ENCODE results near the gene JMJD8. TPM values are rescaled to one million over a fixed set of nuclear protein-coding genes. Genes with fewer than 3 reads are reported as not detected.

Gene JMJD8
- total and polyA plus RNA-seq, 9 donors, result 10.2 to 73.9 (median 56.8) TPM

DNA sequence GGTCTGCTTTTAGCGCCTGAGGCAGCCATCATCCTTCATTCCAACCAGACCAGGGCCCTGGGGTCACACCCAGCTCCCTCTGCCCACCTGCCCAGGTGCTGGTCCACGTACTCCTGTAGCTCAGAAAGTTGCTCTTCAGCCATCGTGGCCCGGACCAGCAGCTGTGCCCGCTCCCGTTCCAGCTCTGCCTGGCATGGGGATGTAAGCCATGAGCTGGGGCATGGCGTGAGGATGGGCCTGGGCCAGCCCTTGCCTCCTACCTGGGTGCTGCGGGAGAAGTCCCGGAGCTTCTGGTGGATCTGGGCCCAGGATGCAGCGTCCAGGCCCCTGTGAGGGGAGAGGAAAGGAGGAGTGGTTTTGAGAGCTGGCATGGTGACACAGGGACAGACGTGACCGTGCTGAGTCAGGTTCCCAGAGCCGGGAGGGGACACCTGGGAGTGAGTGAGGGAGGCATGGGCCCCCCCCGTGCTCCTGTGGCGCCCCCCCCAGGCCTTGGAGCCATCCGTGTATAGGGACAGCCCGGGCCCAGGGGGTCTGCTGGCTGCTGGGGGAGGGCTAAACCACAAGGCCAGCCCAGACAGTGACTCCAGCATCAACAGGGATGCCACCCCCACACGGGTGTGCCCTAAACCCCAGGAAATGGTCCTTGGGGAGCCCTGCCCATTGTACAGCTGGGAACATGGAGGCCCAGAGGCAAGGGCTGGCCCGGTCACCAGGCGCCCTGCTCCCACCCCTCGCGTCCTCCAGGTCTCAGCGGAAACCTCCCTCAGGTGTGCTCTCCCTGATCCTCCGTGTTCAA, 38.9 kb upstream of the JMJD8 start:
- intact Hi-C loops (cut with DNase I), result no loop called here
- Histone ChIP-seq H3K9me3 (no peaks in the 10 kb centered on the region), H3K27ac (no peak overlapping the region), H3K4me1 (ENCODE audit: insufficient read depth) (peaks cover 20% of the 10 kb centered on the region), H3K27me3 (peaks cover 14% of the 10 kb centered on the region), H3K36me3 (no peaks in the 10 kb centered on the region), H3K4me3 (no peak overlapping the region)
- TF ChIP-seq POLR2A (IDR thresholded peaks at IDR 0.05), result no peak
- TF ChIP-seq, protein P1, sequence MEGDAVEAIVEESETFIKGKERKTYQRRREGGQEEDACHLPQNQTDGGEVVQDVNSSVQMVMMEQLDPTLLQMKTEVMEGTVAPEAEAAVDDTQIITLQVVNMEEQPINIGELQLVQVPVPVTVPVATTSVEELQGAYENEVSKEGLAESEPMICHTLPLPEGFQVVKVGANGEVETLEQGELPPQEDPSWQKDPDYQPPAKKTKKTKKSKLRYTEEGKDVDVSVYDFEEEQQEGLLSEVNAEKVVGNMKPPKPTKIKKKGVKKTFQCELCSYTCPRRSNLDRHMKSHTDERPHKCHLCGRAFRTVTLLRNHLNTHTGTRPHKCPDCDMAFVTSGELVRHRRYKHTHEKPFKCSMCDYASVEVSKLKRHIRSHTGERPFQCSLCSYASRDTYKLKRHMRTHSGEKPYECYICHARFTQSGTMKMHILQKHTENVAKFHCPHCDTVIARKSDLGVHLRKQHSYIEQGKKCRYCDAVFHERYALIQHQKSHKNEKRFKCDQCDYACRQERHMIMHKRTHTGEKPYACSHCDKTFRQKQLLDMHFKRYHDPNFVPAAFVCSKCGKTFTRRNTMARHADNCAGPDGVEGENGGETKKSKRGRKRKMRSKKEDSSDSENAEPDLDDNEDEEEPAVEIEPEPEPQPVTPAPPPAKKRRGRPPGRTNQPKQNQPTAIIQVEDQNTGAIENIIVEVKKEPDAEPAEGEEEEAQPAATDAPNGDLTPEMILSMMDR (IDR thresholded peaks at IDR 0.05), result no peak
- no peak for TF ChIP-seq EP300 (IDR thresholded peaks at IDR 0.05)
- WGBS, 3 donors, result 80 to 84% (median 84%) methylated on average over 23 to 24 of the region's 24 CpGs
- no peak for DNase-seq

DNA sequence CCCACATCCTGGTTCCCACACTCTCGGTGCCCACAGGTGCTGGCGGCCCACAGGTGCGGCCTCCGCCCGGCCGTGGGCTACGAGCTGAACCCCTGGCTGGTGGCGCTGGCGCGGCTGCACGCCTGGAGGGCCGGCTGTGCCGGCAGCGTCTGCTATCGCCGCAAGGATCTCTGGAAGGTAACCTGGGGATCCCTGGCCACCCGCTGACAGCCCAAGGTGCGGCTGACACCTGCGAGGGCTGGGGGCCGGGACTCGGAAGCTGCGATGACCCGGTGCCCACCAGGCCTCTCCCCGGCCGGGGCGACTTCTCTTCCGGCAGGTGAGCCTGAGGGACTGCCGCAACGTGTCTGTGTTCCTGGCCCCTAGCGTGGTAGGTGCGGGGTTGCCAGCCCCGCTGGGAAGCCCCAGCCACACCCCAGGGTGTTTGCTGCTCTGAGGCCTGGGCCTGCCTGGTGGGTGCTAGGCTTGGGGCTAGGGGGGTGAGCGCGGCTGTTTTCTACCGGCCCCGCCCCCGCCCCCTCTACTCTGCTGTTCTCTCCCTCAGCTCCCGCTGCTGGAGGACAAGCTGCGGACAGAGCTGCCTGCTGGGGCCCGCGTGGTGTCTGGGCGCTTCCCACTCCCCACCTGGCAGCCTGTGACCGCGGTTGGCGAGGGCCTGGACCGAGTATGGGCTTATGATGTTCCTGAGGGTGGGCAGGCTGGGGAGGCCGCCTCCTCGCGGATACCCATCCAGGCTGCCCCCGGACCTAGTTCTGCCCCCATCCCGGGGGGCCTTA, 37.8 kb upstream of the JMJD8 start:
- TF ChIP-seq POLR2A (IDR thresholded peaks at IDR 0.05), result no peak
- TF ChIP-seq, protein P1 (IDR thresholded peaks at IDR 0.05), result no peak
- no peak for TF ChIP-seq EP300 (IDR thresholded peaks at IDR 0.05)
- H3K27ac ChIP-seq, result peak overlapping the region in 1 of 2 donors; percentile 86
- 79 to 81% (median 80%) methylated on average over 40 to 51 of the region's 51 CpGs for WGBS, 3 donors
- intact Hi-C loops (cut with DNase I), result no loop called here
- no peaks in the 10 kb centered on the region for H3K9me3 ChIP-seq
- no peak for DNase-seq
- H3K4me1 ChIP-seq (ENCODE audit: insufficient read depth), result peaks cover 13% of the 10 kb centered on the region
- H3K27me3 ChIP-seq, result peaks cover 4% of the 10 kb centered on the region
- H3K36me3 ChIP-seq, result no peaks in the 10 kb centered on the region
- H3K4me3 ChIP-seq, result peak overlapping the region; percentile 47

DNA sequence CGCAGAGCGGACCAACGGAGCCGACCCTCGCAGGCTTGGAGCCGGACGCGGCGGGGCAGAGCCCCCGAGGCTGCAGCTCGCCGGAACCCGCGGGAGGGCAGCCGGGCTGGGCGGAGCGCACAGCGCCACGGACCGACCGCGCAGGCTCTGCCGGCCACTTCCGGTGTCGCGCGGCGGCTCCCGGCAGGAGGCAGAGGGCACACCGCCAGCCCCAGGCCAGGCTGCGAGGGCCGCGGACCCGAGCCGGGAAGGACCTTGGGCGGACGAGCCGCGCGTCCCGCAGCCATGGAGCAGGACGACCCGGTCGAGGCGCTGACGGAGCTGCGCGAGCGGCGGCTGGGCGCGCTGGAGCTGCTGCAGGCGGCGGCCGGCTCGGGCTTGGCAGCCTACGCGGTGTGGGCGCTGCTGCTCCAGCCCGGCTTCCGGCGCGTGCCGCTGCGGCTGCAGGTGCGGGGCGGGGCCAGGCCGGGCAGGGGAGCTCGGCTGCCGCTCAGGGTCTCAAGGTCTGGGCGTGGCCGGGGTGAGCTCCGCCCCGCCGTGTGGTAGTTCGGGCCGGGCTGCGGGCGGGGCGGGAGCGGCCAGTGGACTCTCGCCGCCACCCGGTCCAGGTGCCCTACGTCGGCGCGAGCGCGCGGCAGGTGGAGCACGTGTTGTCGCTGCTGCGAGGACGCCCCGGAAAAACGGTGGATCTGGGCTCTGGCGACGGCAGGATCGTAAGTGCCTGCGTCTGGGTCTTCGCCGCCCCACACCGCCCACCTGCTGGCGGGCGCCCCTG, 37.0 kb upstream of the JMJD8 start, which contains the start of gene ANTKMT:
Gene ANTKMT (plus strand): TSS at position 157 of the 775 bp plus-strand sequence. CDS start 129 bp downstream, at position 286.
- Histone ChIP-seq H3K9me3 (no peaks in the 10 kb centered on the region), H3K27ac (peak within 1 kb of the TSS; percentile 60 to 86), H3K27me3 (peaks cover 2% of the 10 kb centered on the region), H3K36me3 (no peaks in the 10 kb centered on the region), H3K4me3 (peak within 1 kb of the TSS; percentile 47), H3K4me1 (ENCODE audit: insufficient read depth) (peaks cover 16% of the 10 kb centered on the region)
- WGBS, 3 donors, result 5 to 11% (median 7%) methylated on average over 60 to 106 of the region's 106 CpGs
- peak; percentile 42 for TF ChIP-seq POLR2A (IDR thresholded peaks at IDR 0.05)
- TF ChIP-seq, protein P1 (IDR thresholded peaks at IDR 0.05), result peak in 2 of 3 donors; percentile 46 to 55
- TF ChIP-seq EP300 (IDR thresholded peaks at IDR 0.05), result no peak
- DNase-seq, result peak; percentile 75 to 87 (median 81)
- intact Hi-C loops (cut with DNase I), result no loop called here

DNA sequence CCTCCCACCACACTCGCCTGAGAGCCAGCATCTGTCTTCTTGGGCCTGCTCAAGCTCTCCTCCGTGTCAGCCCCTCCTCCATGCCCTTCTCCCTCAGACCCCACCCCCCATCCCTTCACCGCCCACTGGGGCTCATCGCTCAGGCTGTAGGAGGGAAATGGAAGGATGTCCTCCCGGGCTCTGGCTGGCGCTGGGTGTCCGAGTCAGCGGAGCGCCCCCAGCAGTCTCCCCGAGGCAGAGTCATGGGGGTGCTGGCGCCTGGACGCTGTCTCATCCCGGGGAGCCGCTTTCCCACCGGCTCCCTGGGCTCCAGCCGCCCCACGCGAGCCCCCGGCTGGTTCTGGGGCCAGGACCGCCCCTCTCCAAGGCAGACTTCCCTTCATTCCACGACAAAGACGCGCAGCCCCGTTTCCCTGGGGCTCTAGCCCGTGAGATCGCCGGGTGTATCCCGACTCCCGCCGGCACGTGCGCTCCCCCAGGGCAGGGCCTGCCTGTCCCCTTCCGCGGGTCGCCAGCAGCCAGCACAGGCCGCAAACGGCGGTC, 36.4 kb upstream of the JMJD8 start:
- Histone ChIP-seq H3K27me3 (no peaks in the 10 kb centered on the region), H3K36me3 (no peaks in the 10 kb centered on the region), H3K4me1 (ENCODE audit: insufficient read depth) (peaks cover 22% of the 10 kb centered on the region), H3K27ac (peak overlapping the region; percentile 60 to 86), H3K4me3 (peak overlapping the region; percentile 47), H3K9me3 (no peaks in the 10 kb centered on the region)
- 0 to 2% (median 1%) methylated on average over 17 to 38 of the region's 38 CpGs for WGBS, 3 donors
- no peak for TF ChIP-seq EP300 (IDR thresholded peaks at IDR 0.05)
- TF ChIP-seq, protein P1 (IDR thresholded peaks at IDR 0.05), result no peak
- no peak for TF ChIP-seq POLR2A (IDR thresholded peaks at IDR 0.05)
- DNase-seq, result peak in 3 of 5 donors; percentile 36 to 58 (median 54)
- intact Hi-C loops (cut with DNase I), result no loop called here

All from ovary (tissue), 9 donors.